GM21619 (cell line): ENCODE measurements around the gene PRKD2.

Source experiments
- ATAC-seq: cut with Tn5 transposase; IDR thresholded peaks from one replicate; pipeline ENCODE4 v1.9.1; 2021; ENCODE audit not compliant: unreplicated experiment

Gene PRKD2

GRCh38 chr19:46742926-46743480 is 26.1 kb upstream of the PRKD2 start:
- no peak for ATAC-seq

- no peak for ATAC-seq
Observed at GRCh38 chr19:46741447-46741846, 24.5 kb upstream of the PRKD2 start.

GRCh38 chr19:46739290-46739771 is 22.4 kb upstream of the PRKD2 start:
- ATAC-seq, result no peak

- no peak for ATAC-seq
Observed at GRCh38 chr19:46737761-46738171, 20.9 kb upstream of the PRKD2 start.

GRCh38 chr19:46737298-46737654 is 20.4 kb upstream of the PRKD2 start:
- no peak for ATAC-seq

- ATAC-seq, result no peak
Observed at GRCh38 chr19:46736531-46737297, 19.8 kb upstream of the PRKD2 start.

- no peak for ATAC-seq
Observed at GRCh38 chr19:46733690-46734292, 16.9 kb upstream of the PRKD2 start.

- no peak for ATAC-seq
Observed at GRCh38 chr19:46732966-46733689, 16.2 kb upstream of the PRKD2 start.

GRCh38 chr19:46732172-46732938 is 15.4 kb upstream of the PRKD2 start:
- no peak for ATAC-seq

- no peak for ATAC-seq
Observed at GRCh38 chr19:46731584-46731983, 14.7 kb upstream of the PRKD2 start.

- ATAC-seq, result no peak
Observed at GRCh38 chr19:46731007-46731501, 14.1 kb upstream of the PRKD2 start.

- ATAC-seq, result no peak
Observed at GRCh38 chr19:46730595-46730994, 13.7 kb upstream of the PRKD2 start.

GRCh38 chr19:46730187-46730586 is 13.3 kb upstream of the PRKD2 start:
- no peak for ATAC-seq

- ATAC-seq, result no peak
Observed at GRCh38 chr19:46729696-46730095, 12.8 kb upstream of the PRKD2 start.

GRCh38 chr19:46728693-46729339 is 11.9 kb upstream of the PRKD2 start:
- no peak for ATAC-seq

- ATAC-seq, result no peak
Observed at GRCh38 chr19:46728208-46728607, 11.3 kb upstream of the PRKD2 start.

- ATAC-seq, result no peak
Observed at GRCh38 chr19:46727757-46728156, 10.8 kb upstream of the PRKD2 start.

GRCh38 chr19:46726971-46727501 is 10.1 kb upstream of the PRKD2 start:
- ATAC-seq, result no peak

GRCh38 chr19:46726551-46726950 is 9.6 kb upstream of the PRKD2 start:
- no peak for ATAC-seq

- no peak for ATAC-seq
Observed at GRCh38 chr19:46725859-46726393, 9.0 kb upstream of the PRKD2 start.
